ENCODE results near the gene NR2E3. TPM values are rescaled to one million over a fixed set of nuclear protein-coding genes. Genes with fewer than 3 reads are reported as not detected.

Gene NR2E3
- total and polyA plus RNA-seq, 2 of the 13 experiments (the other 11 are each of a cell fraction or from before 2014, with no cell fraction given): not detected

DNA sequence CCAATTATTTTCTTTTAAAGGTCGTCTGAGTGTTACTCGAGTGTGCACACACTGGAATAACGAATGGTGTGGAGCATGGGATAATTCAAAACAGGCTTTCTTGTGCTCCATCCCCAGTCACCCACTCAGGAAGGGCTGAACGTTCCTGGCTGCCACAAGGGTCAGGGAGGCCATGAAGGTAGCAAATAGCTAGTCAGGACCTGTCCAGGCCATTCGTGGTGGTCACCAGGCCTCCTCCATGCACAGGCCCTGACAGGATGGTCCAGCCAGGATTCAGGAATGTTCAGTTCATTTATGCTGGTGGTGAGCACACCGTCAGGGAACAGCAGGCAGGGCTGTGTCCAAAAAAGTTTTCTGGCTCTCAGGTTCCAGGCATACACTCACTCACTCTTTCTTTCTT, 11.7 kb upstream of the NR2E3 start:
- no peak overlapping the region for H3K9ac ChIP-seq (ENCODE audit: insufficient read depth, low read depth, low read length)
- no peaks in the 10 kb centered on the region for H3K4me1 ChIP-seq (ENCODE audit: insufficient read depth, low read length)
- ChIA-PET CTCF (ENCODE audit: low intra/inter-chr PET ratio, low total read pairs) (no interaction called here), POLR2A (no interaction called here)
- ATAC-seq (no peak), FAIRE-seq (no peak), DNase-seq (ENCODE audit: low spot score) (no peak)
- H3K36me3 ChIP-seq (replicated peaks in 1 of 2; ENCODE audit: control insufficient read depth in 1 of 2, insufficient read depth in 2 of 2, low read length in 2 of 2): no peaks in the 10 kb centered on the region
- H3K4me2 ChIP-seq (ENCODE audit: low read depth, low read length): no peak overlapping the region
- peaks cover 0 to 2% of the 10 kb centered on the region in 2 experiments; a peak in 2 of 5 replicates for H3K27me3 ChIP-seq (ENCODE audit: control insufficient read depth in 1 of 2, insufficient read depth in 2 of 2, low read length in 2 of 2)
- H4K20me1 ChIP-seq (ENCODE audit: insufficient read depth, low read length): no peaks in the 10 kb centered on the region
- in situ Hi-C loops (cut with HindIII; ENCODE audit: extremely low pct_ligation_motif_present, low pct_unique_long_range_greater_than_20kb): no loop called here
- no peak overlapping the region for H3K4me3 ChIP-seq (replicated peaks in 1 of 3; ENCODE audit: insufficient read depth in 1 of 3, low read depth in 2 of 3, low read length in 3 of 3)
- no peak overlapping the region for H3K27ac ChIP-seq (ENCODE audit: extremely low read length, insufficient read depth, low read length)
- no peaks in the 10 kb centered on the region for H3K9me3 ChIP-seq (ENCODE audit: low read length)
- H2AFZ ChIP-seq (ENCODE audit: low read length): no peak overlapping the region
- H3K79me2 ChIP-seq (ENCODE audit: insufficient read depth, low read length): no peaks in the 10 kb centered on the region
- no TSS peak for BruUV-seq (replicated peaks)
- TF ChIP-seq RBM39 (IDR thresholded peaks at IDR 0.05; ENCODE audit: low read depth, low read length, poor library complexity, severe bottlenecking) (no peak), PTBP1 (IDR thresholded peaks at IDR 0.05; ENCODE audit: low read depth, low read length, poor library complexity, severe bottlenecking) (no peak), ZNF326 (CRISPR knock-in tag; IDR thresholded peaks at IDR 0.05; ENCODE audit: borderline replicate concordance) (no peak), ZNF251 (CRISPR knock-in tag; IDR thresholded peaks at IDR 0.05) (no peak), ZNF484 (CRISPR knock-in tag; IDR thresholded peaks at IDR 0.05; ENCODE audit: borderline replicate concordance, low read depth) (no peak), JUND (CRISPR knock-in tag; IDR thresholded peaks at IDR 0.05) (no peak), KMT2B (CRISPR knock-in tag; IDR thresholded peaks at IDR 0.05) (no peak), ZNF33B (CRISPR knock-in tag; IDR thresholded peaks at IDR 0.05) (no peak), ZSCAN9 (CRISPR knock-in tag; IDR thresholded peaks at IDR 0.05; ENCODE audit: borderline replicate concordance) (no peak), ZNF136 (CRISPR knock-in tag; IDR thresholded peaks at IDR 0.05; ENCODE audit: low read depth) (no peak)
- TF ChIP-seq, protein P1, sequence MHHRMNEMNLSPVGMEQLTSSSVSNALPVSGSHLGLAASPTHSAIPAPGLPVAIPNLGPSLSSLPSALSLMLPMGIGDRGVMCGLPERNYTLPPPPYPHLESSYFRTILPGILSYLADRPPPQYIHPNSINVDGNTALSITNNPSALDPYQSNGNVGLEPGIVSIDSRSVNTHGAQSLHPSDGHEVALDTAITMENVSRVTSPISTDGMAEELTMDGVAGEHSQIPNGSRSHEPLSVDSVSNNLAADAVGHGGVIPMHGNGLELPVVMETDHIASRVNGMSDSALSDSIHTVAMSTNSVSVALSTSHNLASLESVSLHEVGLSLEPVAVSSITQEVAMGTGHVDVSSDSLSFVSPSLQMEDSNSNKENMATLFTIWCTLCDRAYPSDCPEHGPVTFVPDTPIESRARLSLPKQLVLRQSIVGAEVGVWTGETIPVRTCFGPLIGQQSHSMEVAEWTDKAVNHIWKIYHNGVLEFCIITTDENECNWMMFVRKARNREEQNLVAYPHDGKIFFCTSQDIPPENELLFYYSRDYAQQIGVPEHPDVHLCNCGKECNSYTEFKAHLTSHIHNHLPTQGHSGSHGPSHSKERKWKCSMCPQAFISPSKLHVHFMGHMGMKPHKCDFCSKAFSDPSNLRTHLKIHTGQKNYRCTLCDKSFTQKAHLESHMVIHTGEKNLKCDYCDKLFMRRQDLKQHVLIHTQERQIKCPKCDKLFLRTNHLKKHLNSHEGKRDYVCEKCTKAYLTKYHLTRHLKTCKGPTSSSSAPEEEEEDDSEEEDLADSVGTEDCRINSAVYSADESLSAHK (CRISPR knock-in tag; IDR thresholded peaks at IDR 0.05; ENCODE audit: borderline replicate concordance): no peak
- WGBS (ENCODE audit: low lambda C conversion rate): 8% methylated on average over 4 of the region's 6 CpGs
- intact Hi-C loops (cut with micrococcal nuclease; ENCODE audit: unreplicated experiment): no loop called here

Measured in HepG2 (cell line).